Measurements from ENCODE around the gene NUDT22. TPM values are rescaled to one million over a fixed set of nuclear protein-coding genes. Genes with fewer than 3 reads are reported as not detected.

Gene NUDT22
- polyA plus RNA-seq, 1 donor (not counting 4 experiments of a cell fraction or from before 2014, with no cell fraction given), result 31.1 TPM

- TF ChIP-seq, protein P1, sequence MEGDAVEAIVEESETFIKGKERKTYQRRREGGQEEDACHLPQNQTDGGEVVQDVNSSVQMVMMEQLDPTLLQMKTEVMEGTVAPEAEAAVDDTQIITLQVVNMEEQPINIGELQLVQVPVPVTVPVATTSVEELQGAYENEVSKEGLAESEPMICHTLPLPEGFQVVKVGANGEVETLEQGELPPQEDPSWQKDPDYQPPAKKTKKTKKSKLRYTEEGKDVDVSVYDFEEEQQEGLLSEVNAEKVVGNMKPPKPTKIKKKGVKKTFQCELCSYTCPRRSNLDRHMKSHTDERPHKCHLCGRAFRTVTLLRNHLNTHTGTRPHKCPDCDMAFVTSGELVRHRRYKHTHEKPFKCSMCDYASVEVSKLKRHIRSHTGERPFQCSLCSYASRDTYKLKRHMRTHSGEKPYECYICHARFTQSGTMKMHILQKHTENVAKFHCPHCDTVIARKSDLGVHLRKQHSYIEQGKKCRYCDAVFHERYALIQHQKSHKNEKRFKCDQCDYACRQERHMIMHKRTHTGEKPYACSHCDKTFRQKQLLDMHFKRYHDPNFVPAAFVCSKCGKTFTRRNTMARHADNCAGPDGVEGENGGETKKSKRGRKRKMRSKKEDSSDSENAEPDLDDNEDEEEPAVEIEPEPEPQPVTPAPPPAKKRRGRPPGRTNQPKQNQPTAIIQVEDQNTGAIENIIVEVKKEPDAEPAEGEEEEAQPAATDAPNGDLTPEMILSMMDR (optimal IDR thresholded peaks at IDR 0.05 in 1 of 3, IDR thresholded peaks at IDR 0.05 in 1 of 3, conservative IDR thresholded peaks at IDR 0.05 in 1 of 3; ENCODE audit: extremely low read depth in 1 of 3, insufficient read depth in 2 of 3, low read length in 3 of 3), result no peak
- TF ChIP-seq EZH2 (IDR thresholded peaks at IDR 0.05; ENCODE audit: low read length), result no peak
- Histone ChIP-seq H2AFZ (ENCODE audit: control insufficient read depth, low read length) (no peak overlapping the region), H3K9me3 (ENCODE audit: control insufficient read depth, low read depth, low read length) (no peaks in the 10 kb centered on the region), H4K20me1 (ENCODE audit: control insufficient read depth, extremely low read depth, insufficient read depth, low read length) (no peaks in the 10 kb centered on the region), H3K27me3 (ENCODE audit: control insufficient read depth, extremely low read depth, insufficient read depth, low read length) (no peaks in the 10 kb centered on the region), H3K9ac (ENCODE audit: control insufficient read depth, extremely low read depth, insufficient read depth, low read length) (peak overlapping the region; percentile 95), H3K4me3 (ENCODE audit: control insufficient read depth in 2 of 3, extremely low read depth in 1 of 3, insufficient read depth in 2 of 3, low read depth in 1 of 3, low read length in 3 of 3) (peak overlapping the region; percentile 73 to 88 (median 86)), H3K79me2 (ENCODE audit: control insufficient read depth, insufficient read depth, low read length) (peaks cover 26% of the 10 kb centered on the region), H3K4me1 (ENCODE audit: control insufficient read depth, extremely low read depth, insufficient read depth, low read length) (peaks cover 36% of the 10 kb centered on the region), H3K27ac (ENCODE audit: control insufficient read depth, insufficient read depth, low read length) (peak overlapping the region; percentile 88), H3K4me2 (ENCODE audit: control insufficient read depth, extremely low read depth, insufficient read depth, low read depth, low read length) (peak overlapping the region; percentile 85), H3K9me1 (ENCODE audit: control insufficient read depth, extremely low read depth, insufficient read depth, low read length) (no peaks in the 10 kb centered on the region), H3K36me3 (ENCODE audit: control insufficient read depth in 2 of 2, extremely low read depth in 1 of 2, insufficient read depth in 2 of 2, low read length in 2 of 2) (peaks cover 6 to 14% of the 10 kb centered on the region in 2 experiments)
- DNase-seq (ENCODE audit: low read depth, low spot score) (no peak), FAIRE-seq (no peak)
- dilution Hi-C loops (cut with MboI; ENCODE audit: extremely low pct_ligation_motif_present, low sequenced_read_pairs), result no loop called here
Measured at GRCh38 chr11:64244966-64245365, 18.9 kb downstream of the NUDT22 start.

DNA sequence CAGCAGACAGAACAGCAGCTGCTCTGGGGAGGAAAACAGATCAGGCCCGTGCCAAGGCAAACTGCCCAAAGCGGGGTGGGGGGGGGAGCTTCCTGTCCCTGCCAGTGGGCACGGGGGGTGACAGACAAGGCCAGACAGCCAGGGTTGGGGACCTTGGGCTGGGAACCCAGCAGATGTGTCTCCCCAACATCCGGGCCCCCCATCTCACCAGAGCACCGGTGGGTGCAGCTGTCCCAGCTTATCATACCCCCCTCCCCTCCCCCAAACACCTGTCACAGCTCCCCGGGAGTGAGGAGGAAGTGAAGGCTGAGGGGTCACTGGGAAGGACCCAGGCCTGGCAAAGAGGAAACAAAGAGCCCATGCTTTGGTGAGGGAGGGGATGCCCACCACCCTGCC is 19.3 kb downstream of the NUDT22 start:
- Histone ChIP-seq H3K9ac (ENCODE audit: control insufficient read depth, extremely low read depth, insufficient read depth, low read length) (peak overlapping the region; percentile 95), H3K9me3 (ENCODE audit: control insufficient read depth, low read depth, low read length) (no peaks in the 10 kb centered on the region), H3K9me1 (ENCODE audit: control insufficient read depth, extremely low read depth, insufficient read depth, low read length) (no peaks in the 10 kb centered on the region), H3K79me2 (ENCODE audit: control insufficient read depth, insufficient read depth, low read length) (peaks cover 26% of the 10 kb centered on the region), H3K27ac (ENCODE audit: control insufficient read depth, insufficient read depth, low read length) (peak overlapping the region; percentile 88), H3K4me2 (ENCODE audit: control insufficient read depth, extremely low read depth, insufficient read depth, low read depth, low read length) (peak overlapping the region; percentile 85), H4K20me1 (ENCODE audit: control insufficient read depth, extremely low read depth, insufficient read depth, low read length) (no peaks in the 10 kb centered on the region), H2AFZ (ENCODE audit: control insufficient read depth, low read length) (no peak overlapping the region), H3K4me3 (ENCODE audit: control insufficient read depth in 2 of 3, extremely low read depth in 1 of 3, insufficient read depth in 2 of 3, low read depth in 1 of 3, low read length in 3 of 3) (peak overlapping the region; percentile 73 to 88 (median 86)), H3K27me3 (ENCODE audit: control insufficient read depth, extremely low read depth, insufficient read depth, low read length) (no peaks in the 10 kb centered on the region), H3K4me1 (ENCODE audit: control insufficient read depth, extremely low read depth, insufficient read depth, low read length) (peaks cover 32% of the 10 kb centered on the region), H3K36me3 (ENCODE audit: control insufficient read depth in 2 of 2, extremely low read depth in 1 of 2, insufficient read depth in 2 of 2, low read length in 2 of 2) (peaks cover 6 to 14% of the 10 kb centered on the region in 2 experiments)
- no peak for FAIRE-seq
- DNase-seq (ENCODE audit: low read depth, low spot score), result no peak
- no peak for TF ChIP-seq EZH2 (IDR thresholded peaks at IDR 0.05; ENCODE audit: low read length)
- TF ChIP-seq, protein P1 (optimal IDR thresholded peaks at IDR 0.05 in 1 of 3, IDR thresholded peaks at IDR 0.05 in 1 of 3, conservative IDR thresholded peaks at IDR 0.05 in 1 of 3; ENCODE audit: extremely low read depth in 1 of 3, insufficient read depth in 2 of 3, low read length in 3 of 3), result no peak
- dilution Hi-C loops (cut with MboI; ENCODE audit: extremely low pct_ligation_motif_present, low sequenced_read_pairs), result no loop called here
